ENCODE data around the gene SDK1. TPM values are rescaled to one million over a fixed set of nuclear protein-coding genes. Genes with fewer than 3 reads are reported as not detected.
"Not testable (repeated sequence)": the region's sequence is repeated elsewhere in the genome, so short reads cannot be mapped to it uniquely, and the experiment has no call there.

SDK1 gene
- polyA plus RNA-seq, 1 donor from 2014 or later: not detected

GRCh38 chr7:4204513-4205165 is 903.6 kb downstream of the SDK1 start:
- Mint-ChIP-seq H3K4me1 (no peaks in the 10 kb centered on the region), H3K9me3 (no peaks in the 10 kb centered on the region), H3K4me3 (peak overlapping the region in 1 of 4 donors; percentile 95), H3K27me3 (no peaks in the 10 kb centered on the region), H3K27ac (no peak overlapping the region), H3K36me3 (peaks cover 2% of the 10 kb centered on the region)

GRCh38 chr7:4205828-4206227 is 904.8 kb downstream of the SDK1 start:
- no peak overlapping the region for H3K27ac Mint-ChIP-seq
- no peaks in the 10 kb centered on the region for H3K4me1 Mint-ChIP-seq
- no peak overlapping the region for H3K4me3 Mint-ChIP-seq
- H3K9me3 Mint-ChIP-seq: no peaks in the 10 kb centered on the region
- peaks cover 2% of the 10 kb centered on the region for H3K36me3 Mint-ChIP-seq
- no peaks in the 10 kb centered on the region for H3K27me3 Mint-ChIP-seq

- Mint-ChIP-seq H3K36me3 (peaks cover 2% of the 10 kb centered on the region), H3K27ac (no peak overlapping the region), H3K4me1 (no peaks in the 10 kb centered on the region), H3K9me3 (peaks cover 0 to 1% (median 0%) of the 10 kb centered on the region in 3 donors), H3K4me3 (peak overlapping the region in 1 of 4 donors; percentile 58), H3K27me3 (peaks cover 3% of the 10 kb centered on the region)
Observed at GRCh38 chr7:4207011-4207410, 906.0 kb downstream of the SDK1 start.

- no peak overlapping the region for H3K27ac Mint-ChIP-seq
- peaks cover 2% of the 10 kb centered on the region for H3K36me3 Mint-ChIP-seq
- no peak overlapping the region for H3K4me3 Mint-ChIP-seq
- H3K4me1 Mint-ChIP-seq: no peaks in the 10 kb centered on the region
- H3K9me3 Mint-ChIP-seq: peaks cover 0 to 1% (median 0%) of the 10 kb centered on the region in 3 donors
- H3K27me3 Mint-ChIP-seq: peaks cover 3% of the 10 kb centered on the region
Observed at GRCh38 chr7:4208086-4208485, 907.0 kb downstream of the SDK1 start.

GRCh38 chr7:4208586-4208985 is 907.5 kb downstream of the SDK1 start:
- Mint-ChIP-seq H3K4me3 (no peak overlapping the region), H3K9me3 (peaks cover 0 to 1% (median 0%) of the 10 kb centered on the region in 3 donors), H3K27ac (no peak overlapping the region), H3K4me1 (no peaks in the 10 kb centered on the region), H3K36me3 (peaks cover 2% of the 10 kb centered on the region), H3K27me3 (peaks cover 3% of the 10 kb centered on the region)

GRCh38 chr7:4209126-4209525 is 908.1 kb downstream of the SDK1 start:
- Mint-ChIP-seq H3K4me3 (no peak overlapping the region), H3K4me1 (no peaks in the 10 kb centered on the region), H3K27me3 (peaks cover 3% of the 10 kb centered on the region), H3K36me3 (peaks cover 3% of the 10 kb centered on the region), H3K9me3 (peaks cover 0 to 1% (median 0%) of the 10 kb centered on the region in 3 donors), H3K27ac (no peak overlapping the region)

- H3K4me1 Mint-ChIP-seq: no peaks in the 10 kb centered on the region
- H3K27me3 Mint-ChIP-seq: peaks cover 3% of the 10 kb centered on the region
- H3K9me3 Mint-ChIP-seq: peaks cover 0 to 1% (median 0%) of the 10 kb centered on the region in 3 donors
- H3K36me3 Mint-ChIP-seq: peaks cover 3% of the 10 kb centered on the region
- H3K4me3 Mint-ChIP-seq: no peak overlapping the region
- H3K27ac Mint-ChIP-seq: no peak overlapping the region
Observed at GRCh38 chr7:4209966-4210365, 908.9 kb downstream of the SDK1 start.

- no peak overlapping the region for H3K4me3 Mint-ChIP-seq
Observed at GRCh38 chr7:4210821-4211220, 909.8 kb downstream of the SDK1 start.

GRCh38 chr7:4211261-4211660 is 910.2 kb downstream of the SDK1 start:
- Mint-ChIP-seq H3K4me1 (no peaks in the 10 kb centered on the region), H3K27ac (no peak overlapping the region), H3K4me3 (no peak overlapping the region), H3K36me3 (peaks cover 3% of the 10 kb centered on the region), H3K27me3 (peaks cover 3% of the 10 kb centered on the region), H3K9me3 (peaks cover 0 to 3% (median 0%) of the 10 kb centered on the region in 3 donors)

More at GRCh38 chr7:4210821-4211220, 909.8 kb downstream of the SDK1 start:
- Mint-ChIP-seq H3K36me3 (peaks cover 3% of the 10 kb centered on the region), H3K4me1 (no peaks in the 10 kb centered on the region), H3K9me3 (peaks cover 0 to 1% (median 0%) of the 10 kb centered on the region in 3 donors), H3K27ac (no peak overlapping the region), H3K27me3 (peaks cover 3% of the 10 kb centered on the region)

GRCh38 chr7:4212376-4212775 is 911.3 kb downstream of the SDK1 start:
- peaks cover 3% of the 10 kb centered on the region for H3K27me3 Mint-ChIP-seq
- no peak overlapping the region for H3K27ac Mint-ChIP-seq
- H3K36me3 Mint-ChIP-seq: peaks cover 3% of the 10 kb centered on the region
- H3K4me3 Mint-ChIP-seq: no peak overlapping the region
- H3K4me1 Mint-ChIP-seq: no peaks in the 10 kb centered on the region
- H3K9me3 Mint-ChIP-seq: peaks cover 0 to 3% (median 0%) of the 10 kb centered on the region in 3 donors

- Mint-ChIP-seq H3K27me3 (peaks cover 3% of the 10 kb centered on the region), H3K4me3 (peak overlapping the region in 1 of 4 donors; percentile 39), H3K4me1 (no peaks in the 10 kb centered on the region), H3K27ac (no peak overlapping the region), H3K36me3 (peaks cover 2% of the 10 kb centered on the region), H3K9me3 (peaks cover 2 to 6% (median 5%) of the 10 kb centered on the region in 3 donors)
Observed at GRCh38 chr7:4214291-4215155, 913.5 kb downstream of the SDK1 start.

GRCh38 chr7:4215176-4215720 is 914.2 kb downstream of the SDK1 start:
- Mint-ChIP-seq H3K4me1 (no peaks in the 10 kb centered on the region), H3K4me3 (peak overlapping the region in 1 of 4 donors; percentile 39), H3K9me3 (peaks cover 2 to 6% (median 5%) of the 10 kb centered on the region in 3 donors), H3K27ac (no peak overlapping the region), H3K27me3 (peaks cover 3% of the 10 kb centered on the region), H3K36me3 (peaks cover 2% of the 10 kb centered on the region)

GRCh38 chr7:4216016-4216415 is 915.0 kb downstream of the SDK1 start:
- Mint-ChIP-seq H3K36me3 (peaks cover 2% of the 10 kb centered on the region), H3K27ac (no peak overlapping the region), H3K4me3 (no peak overlapping the region), H3K9me3 (peaks cover 2 to 6% (median 4%) of the 10 kb centered on the region in 3 donors), H3K4me1 (no peaks in the 10 kb centered on the region), H3K27me3 (peaks cover 2% of the 10 kb centered on the region)

GRCh38 chr7:4217126-4217660 is 916.1 kb downstream of the SDK1 start:
- not testable (repeated sequence) for H3K4me3 Mint-ChIP-seq, H3K27ac Mint-ChIP-seq, H3K4me1 Mint-ChIP-seq, H3K9me3 Mint-ChIP-seq, H3K27me3 Mint-ChIP-seq, H3K36me3 Mint-ChIP-seq

GRCh38 chr7:4218481-4218880 is 917.4 kb downstream of the SDK1 start:
- Mint-ChIP-seq H3K4me1 (no peaks in the 10 kb centered on the region), H3K27ac (no peak overlapping the region), H3K27me3 (no peaks in the 10 kb centered on the region), H3K36me3 (peaks cover 2% of the 10 kb centered on the region), H3K9me3 (peaks cover 2 to 6% (median 3%) of the 10 kb centered on the region in 3 donors), H3K4me3 (no peak overlapping the region)
